Heart left ventricle (tissue), 16 donors: ENCODE data around the gene CATSPERZ. TPM values are rescaled to one million over a fixed set of nuclear protein-coding genes. Genes with fewer than 3 reads are reported as not detected.

Source experiments
- ATAC-seq, 4 donors: fragments of 200-7000 bp; cut with Tn5 transposase; one replicate each; pipeline ENCODE4 v1.9.1; 2020 to 2022; ENCODE audit warnings: moderate library complexity in 4 of 4, mild to moderate bottlenecking in 3 of 4, moderate number of reproducible peaks in 1 of 4
- DNase-seq, 5 donors: peaks; one replicate each; pipeline ENCODE4 v3.0.0-alpha.2; 2020
- H3K27ac ChIP-seq, 12 donors: fragments of 200-600 bp; sonication (generic) in 4 of 12; one replicate each; pipeline versions ENCODE4 v1.5.0 to v1.8.0; 2016 to 2022; ENCODE audit warnings: mild to moderate bottlenecking in 2 of 12
- H3K27me3 ChIP-seq, 9 donors: fragments of 200-600 bp; sonication (generic) in 2 of 9; one replicate each; pipeline versions ENCODE4 v1.5.1 to v1.8.0; 2016 to 2022; ENCODE audit warnings: mild to moderate bottlenecking in 3 of 9
- H3K36me3 ChIP-seq, 9 donors: fragments of 200-600 bp; sonication (generic) in 2 of 9; one replicate each; pipeline versions ENCODE4 v1.5.0 to v1.8.0; 2018 to 2022; ENCODE audit warnings: mild to moderate bottlenecking in 2 of 9
- H3K4me1 ChIP-seq, 12 donors: fragments of 200-600 bp; sonication (generic) in 4 of 12; one replicate each; pipeline versions ENCODE4 v1.5.0 to v1.8.0; 2016 to 2022; ENCODE audit warnings: mild to moderate bottlenecking in 3 of 12
- H3K4me3 ChIP-seq, 12 donors: fragments of 200-600 bp; sonication (generic) in 4 of 12; one replicate each; pipeline versions ENCODE4 v1.5.0 to v1.8.0; 2017 to 2022; ENCODE audit warnings: mild to moderate bottlenecking in 9 of 12, moderate library complexity in 4 of 12
- H3K9me3 ChIP-seq, 12 donors: fragments of 200-600 bp; sonication (generic) in 4 of 12; one replicate each; pipeline versions ENCODE4 v1.5.0 to v1.8.0; 2016 to 2022; ENCODE audit warnings: mild to moderate bottlenecking in 1 of 12
- POLR2A ChIP-seq, 2 donors: fragments of 450-650 bp; IDR thresholded peaks; one replicate each; pipeline ENCODE4 v1.6.1; 2017; ENCODE audit warnings: antibody characterized with exemption in 2 of 2, mild to moderate bottlenecking in 2 of 2, moderate library complexity in 2 of 2
- WGBS, 4 donors: extraction: QIAGEN DNeasy Blood & Tissue Kit in 2 of 4; methylation state at CpG; one replicate each; pipeline versions ENCODE4 v1.1.5 to v1.1.7; 2013 to 2018; 5-methylcytosine and 5-hydroxymethylcytosine counted together
- intact Hi-C, 10 donors: fragments of 100-400 bp; cut with DNase I; formaldehyde crosslinking; loops; one replicate each; pipeline versions ENCODE4 v1.11.1 to v1.14.2; 2022
- polyA plus RNA-seq, 2 donors: library from polyadenylated mRNA; stranded (reverse); fragments of 200-250 nt; gene quantifications; one replicate each; pipeline ENCODE4 v1.2.3, GENCODE V29; 2013
- total RNA-seq, 9 donors: library from RNA; depleted of rRNA in 2 of 9; stranded (reverse); fragments of >200 nt in 2 of 9; fragmentation: NEBNext Ultra II Directional in 3 of 9; extraction: Animal tissue kit (Norgen Biotek cat#: 25700) in 3 of 9; gene quantifications; one replicate each; pipeline versions ENCODE4 v1.1.0 to v1.2.4, GENCODE V29; 2016 to 2023
- TF ChIP-seq, protein P1 (sequence below), 12 donors: fragments of 200-600 bp; sonication (generic) in 4 of 12; IDR thresholded peaks; one replicate each; pipeline versions ENCODE4 v1.5.0 to v1.8.0; 2018 to 2022; ENCODE audit warnings: antibody characterized with exemption in 12 of 12, mild to moderate bottlenecking in 5 of 12
- donor health status: ischemic (EF 13 %, LVEDD 7.1; RV severe dilation, severe dysfunction).
- donor health status: healthy with polysubstance abuse.
- donor health status: DM: no; HTN: yes; CAD: no.
- donor health status: DM: no; HTN: no; CAD: no.
- donor health status: ischemic (EF 25% LVEDD 6.9; RV normal size, moderate dysfunction).
- donor health status: ischemic (EF 25% LVEDD 5.7; RV mildly dilated, moderate dysfunction).
- donor health status: healthy.
- donor health status: DM: yes; HTN: yes; CAD: no.
- donor health status: ischemic (EF 35%, LVEDD 5.7; RV mildly dilated, moderate dysfunction).
- donor health status: nonischemic (EF 11% LVEDD 7.7; RV severe dilation, severe dysfunction).
- donor health status: DM: yes; HTN: yes; CAD: no.
- donor health status: PGD.
- donor health status: ischemic (EF 29% LVEDD 5.4; RV normal size, mild dysfunction).
- donor health status: nonischemic (EF 23%, LVEDD 6.1; RV moderate dilation, normal function).

The CATSPERZ gene
- total and polyA plus RNA-seq, 11 donors = not detected

DNA sequence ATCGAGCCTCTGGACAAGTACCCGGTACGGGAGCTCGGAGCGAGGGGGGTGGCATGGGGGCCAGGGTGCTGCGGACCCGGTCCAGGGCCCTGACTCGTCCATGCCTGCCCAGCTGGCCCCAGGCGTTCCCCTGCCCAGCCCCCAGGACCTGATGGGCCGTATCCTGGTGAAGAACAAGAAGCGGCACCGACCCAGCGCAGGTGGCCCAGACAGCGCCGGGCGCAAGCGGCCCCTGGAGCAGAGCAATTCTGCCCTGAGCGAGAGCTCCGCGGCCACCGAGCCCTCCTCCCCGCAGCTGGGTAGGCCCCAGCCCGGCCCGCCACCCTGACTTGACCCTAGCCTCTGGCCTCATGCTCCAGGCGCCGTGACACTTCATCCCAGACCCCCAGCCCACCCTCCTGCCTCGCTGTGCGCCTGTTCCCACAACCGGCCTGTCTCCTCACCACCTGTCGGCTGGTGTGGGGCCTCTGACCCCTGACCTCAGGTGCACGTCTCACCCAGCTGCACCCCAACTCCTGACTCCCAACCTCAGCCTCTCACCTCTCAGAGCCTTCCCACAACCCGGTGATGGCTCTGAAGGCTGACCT, 41.1 kb upstream of the CATSPERZ start:
- Histone ChIP-seq H3K27me3 (no peaks in the 10 kb centered on the region), H3K36me3 (peaks cover 0 to 98% (median 81%) of the 10 kb centered on the region in 9 donors), H3K4me3 (no peak overlapping the region), H3K4me1 (peaks cover 0 to 4% (median 0%) of the 10 kb centered on the region in 12 donors), H3K27ac (no peak overlapping the region), H3K9me3 (no peaks in the 10 kb centered on the region)
- TF ChIP-seq, protein P1, sequence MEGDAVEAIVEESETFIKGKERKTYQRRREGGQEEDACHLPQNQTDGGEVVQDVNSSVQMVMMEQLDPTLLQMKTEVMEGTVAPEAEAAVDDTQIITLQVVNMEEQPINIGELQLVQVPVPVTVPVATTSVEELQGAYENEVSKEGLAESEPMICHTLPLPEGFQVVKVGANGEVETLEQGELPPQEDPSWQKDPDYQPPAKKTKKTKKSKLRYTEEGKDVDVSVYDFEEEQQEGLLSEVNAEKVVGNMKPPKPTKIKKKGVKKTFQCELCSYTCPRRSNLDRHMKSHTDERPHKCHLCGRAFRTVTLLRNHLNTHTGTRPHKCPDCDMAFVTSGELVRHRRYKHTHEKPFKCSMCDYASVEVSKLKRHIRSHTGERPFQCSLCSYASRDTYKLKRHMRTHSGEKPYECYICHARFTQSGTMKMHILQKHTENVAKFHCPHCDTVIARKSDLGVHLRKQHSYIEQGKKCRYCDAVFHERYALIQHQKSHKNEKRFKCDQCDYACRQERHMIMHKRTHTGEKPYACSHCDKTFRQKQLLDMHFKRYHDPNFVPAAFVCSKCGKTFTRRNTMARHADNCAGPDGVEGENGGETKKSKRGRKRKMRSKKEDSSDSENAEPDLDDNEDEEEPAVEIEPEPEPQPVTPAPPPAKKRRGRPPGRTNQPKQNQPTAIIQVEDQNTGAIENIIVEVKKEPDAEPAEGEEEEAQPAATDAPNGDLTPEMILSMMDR (IDR thresholded peaks at IDR 0.05) = no peak
- no peak for TF ChIP-seq POLR2A (IDR thresholded peaks at IDR 0.05)
- DNase-seq (no peak), ATAC-seq (no peak)
- 92 to 96% (median 94%) methylated on average over 16 to 32 of the region's 32 CpGs for WGBS, 4 donors
- intact Hi-C loops = loop anchor here in 2 of 10 donors (5.0 to 10.0 kb wide), 2 partner anchors 38 to 46 kb away; partner anchors contain the start of genes CATSPERZ (in 1 of the 2) and ESRRA (in 1 of the 2)

DNA sequence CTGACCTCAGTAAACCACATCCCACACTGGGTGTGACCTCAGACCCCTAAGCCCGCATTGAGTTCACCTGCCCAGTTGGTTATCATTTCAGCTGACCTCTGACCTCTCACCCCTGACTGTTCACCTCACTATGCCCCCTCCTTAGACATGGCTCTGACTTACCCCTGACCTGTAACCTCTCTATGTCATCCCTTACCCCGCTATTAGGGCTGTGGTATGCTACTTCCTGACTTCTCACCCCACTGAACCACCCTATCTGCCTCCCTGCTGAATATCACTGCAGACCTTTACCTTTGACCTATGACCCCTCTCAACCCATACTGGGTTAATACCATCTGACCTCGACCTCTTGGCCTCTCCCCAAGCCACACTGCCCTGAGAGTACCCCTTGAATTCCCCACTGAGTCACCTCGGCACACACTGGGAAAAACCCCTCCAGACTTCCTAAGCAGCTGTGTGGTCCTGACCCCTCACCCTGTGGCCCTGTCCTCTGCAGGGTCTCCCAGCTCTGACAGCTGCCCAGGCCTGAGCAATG, 40.6 kb upstream of the CATSPERZ start:
- 89 to 95% (median 90%) methylated on average over 4 of the region's 4 CpGs for WGBS, 4 donors
- intact Hi-C loops = loop anchor here in 2 of 10 donors (5.0 to 10.0 kb wide), 2 partner anchors 38 to 45 kb away; partner anchors contain the start of genes CATSPERZ (in 1 of the 2) and ESRRA (in 1 of the 2)
- TF ChIP-seq, protein P1 (IDR thresholded peaks at IDR 0.05) = no peak
- no peak for TF ChIP-seq POLR2A (IDR thresholded peaks at IDR 0.05)

DNA sequence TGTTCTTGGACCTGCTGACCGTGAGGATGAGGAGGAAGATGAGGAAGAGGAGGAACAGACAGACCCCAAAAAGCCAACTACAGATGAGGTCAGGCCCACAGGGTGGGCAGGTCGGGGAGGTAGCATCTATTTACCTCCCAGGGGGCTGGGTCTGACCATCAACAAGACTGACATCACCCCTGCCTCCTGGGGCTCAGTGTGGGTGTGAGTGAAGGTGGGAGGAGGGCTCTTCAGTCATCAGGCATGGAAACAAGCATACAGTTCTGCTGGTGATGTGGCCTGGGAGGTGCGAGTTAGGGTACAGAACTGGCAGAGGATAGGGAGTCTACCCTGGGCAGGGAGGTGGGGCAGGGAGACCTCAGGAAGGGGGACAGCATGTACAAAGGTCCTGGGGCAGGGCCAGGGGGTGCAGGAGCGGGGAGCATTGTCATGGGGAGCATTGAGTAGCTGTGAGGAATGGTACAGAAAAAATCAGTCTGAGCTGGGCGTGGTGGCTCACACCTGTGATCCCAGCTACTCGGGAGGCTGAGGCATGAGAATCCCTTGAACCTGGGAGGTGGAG, 39.9 kb upstream of the CATSPERZ start:
- H3K4me3 ChIP-seq = no peak overlapping the region
- 93 to 98% (median 95%) methylated on average over 6 of the region's 6 CpGs for WGBS, 4 donors
- H3K36me3 ChIP-seq = peaks cover 0 to 99% (median 82%) of the 10 kb centered on the region in 9 donors

More for the DNA sequence above, 40.6 kb upstream of the CATSPERZ start:
- ATAC-seq = no peak
- Histone ChIP-seq H3K27ac (no peak overlapping the region), H3K9me3 (no peaks in the 10 kb centered on the region), H3K4me1 (no peaks in the 10 kb centered on the region), H3K4me3 (no peak overlapping the region), H3K27me3 (no peaks in the 10 kb centered on the region), H3K36me3 (peaks cover 0 to 100% (median 84%) of the 10 kb centered on the region in 9 donors)
- DNase-seq = no peak

More for the DNA sequence above, 39.9 kb upstream of the CATSPERZ start:
- H3K27me3 ChIP-seq = no peaks in the 10 kb centered on the region
- H3K27ac ChIP-seq = no peak overlapping the region
- H3K4me1 ChIP-seq = no peaks in the 10 kb centered on the region
- DNase-seq (peak in 1 of 5 donors; percentile 47), ATAC-seq (no peak)
- intact Hi-C loops = no loop called here
- no peaks in the 10 kb centered on the region for H3K9me3 ChIP-seq
- TF ChIP-seq, protein P1 (IDR thresholded peaks at IDR 0.05) = no peak
- TF ChIP-seq POLR2A (IDR thresholded peaks at IDR 0.05) = no peak
